ENCODE results near the gene GRM7. TPM values are rescaled to one million over a fixed set of nuclear protein-coding genes. Genes with fewer than 3 reads are reported as not detected.

The GRM7 gene
- total RNA-seq, 1 donor from 2014 or later, result 0.80 TPM

GRCh38 chr3:6935970-6936369, 75.1 kb downstream of the GRM7 start:
- TF ChIP-seq EZH2phosphoT487 (IDR thresholded peaks at IDR 0.05) (no peak), EZH2 (IDR thresholded peaks at IDR 0.05) (no peak)
- TF ChIP-seq, protein P1, sequence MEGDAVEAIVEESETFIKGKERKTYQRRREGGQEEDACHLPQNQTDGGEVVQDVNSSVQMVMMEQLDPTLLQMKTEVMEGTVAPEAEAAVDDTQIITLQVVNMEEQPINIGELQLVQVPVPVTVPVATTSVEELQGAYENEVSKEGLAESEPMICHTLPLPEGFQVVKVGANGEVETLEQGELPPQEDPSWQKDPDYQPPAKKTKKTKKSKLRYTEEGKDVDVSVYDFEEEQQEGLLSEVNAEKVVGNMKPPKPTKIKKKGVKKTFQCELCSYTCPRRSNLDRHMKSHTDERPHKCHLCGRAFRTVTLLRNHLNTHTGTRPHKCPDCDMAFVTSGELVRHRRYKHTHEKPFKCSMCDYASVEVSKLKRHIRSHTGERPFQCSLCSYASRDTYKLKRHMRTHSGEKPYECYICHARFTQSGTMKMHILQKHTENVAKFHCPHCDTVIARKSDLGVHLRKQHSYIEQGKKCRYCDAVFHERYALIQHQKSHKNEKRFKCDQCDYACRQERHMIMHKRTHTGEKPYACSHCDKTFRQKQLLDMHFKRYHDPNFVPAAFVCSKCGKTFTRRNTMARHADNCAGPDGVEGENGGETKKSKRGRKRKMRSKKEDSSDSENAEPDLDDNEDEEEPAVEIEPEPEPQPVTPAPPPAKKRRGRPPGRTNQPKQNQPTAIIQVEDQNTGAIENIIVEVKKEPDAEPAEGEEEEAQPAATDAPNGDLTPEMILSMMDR (IDR thresholded peaks at IDR 0.05), result no peak
- H3K27ac ChIP-seq, result no peak overlapping the region
- no peaks in the 10 kb centered on the region for H3K4me1 ChIP-seq
- Mint-ChIP-seq H3K27me3 (ENCODE audit: insufficient read depth, low read depth) (no peaks in the 10 kb centered on the region), H3K4me1 (no peaks in the 10 kb centered on the region), H3K4me3 (no peak overlapping the region), H3K9me3 (no peaks in the 10 kb centered on the region), H3K27ac (no peak overlapping the region), H3K36me3 (no peaks in the 10 kb centered on the region)
- H3K36me3 ChIP-seq, result no peaks in the 10 kb centered on the region
- no peaks in the 10 kb centered on the region for H3K9me3 ChIP-seq (ENCODE audit: low read depth)
- no peaks in the 10 kb centered on the region for H3K27me3 ChIP-seq
- H3K9ac ChIP-seq, result no peak overlapping the region
- no peaks in the 10 kb centered on the region for H4K20me1 ChIP-seq (ENCODE audit: low read depth)
- H3K79me2 ChIP-seq (ENCODE audit: low read depth), result no peaks in the 10 kb centered on the region
- no peak overlapping the region for H3K4me3 ChIP-seq
- no peak overlapping the region for H2AFZ ChIP-seq (replicated peaks)
- no peak overlapping the region for H3K4me2 ChIP-seq
- no peaks in the 10 kb centered on the region for H3F3A ChIP-seq (ENCODE audit: low read depth)
- no peak for DNase-seq (ENCODE audit: low spot score)

DNA sequence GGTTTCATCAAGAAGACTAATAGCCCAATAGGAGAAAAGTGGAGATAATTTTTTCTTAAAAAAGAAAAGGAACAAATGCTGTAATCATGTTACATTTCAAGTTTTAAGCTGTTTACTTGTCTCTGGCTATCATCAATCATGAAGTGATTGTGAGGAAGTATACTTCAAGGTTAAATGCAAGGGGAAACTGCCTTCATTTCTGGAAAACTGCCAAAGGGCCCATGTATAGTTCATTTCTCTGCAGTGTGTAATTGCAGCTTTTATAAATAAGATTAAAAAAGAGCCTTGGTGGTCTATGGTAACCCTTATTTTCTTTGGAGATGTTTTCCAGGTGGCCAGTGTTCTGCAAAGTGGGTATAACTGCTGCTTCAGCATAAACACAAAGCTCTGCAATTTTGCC, 101.9 kb downstream of the GRM7 start:
- Histone ChIP-seq H2AFZ (replicated peaks) (no peak overlapping the region), H3K4me2 (peak overlapping the region; percentile 49), H3F3A (ENCODE audit: low read depth) (peaks cover 18% of the 10 kb centered on the region), H3K27ac (no peak overlapping the region), H3K4me1 (peaks cover 31% of the 10 kb centered on the region), H3K4me3 (no peak overlapping the region), H3K27me3 (no peaks in the 10 kb centered on the region), H3K36me3 (no peaks in the 10 kb centered on the region), H3K9ac (no peak overlapping the region), H3K79me2 (ENCODE audit: low read depth) (no peaks in the 10 kb centered on the region), H3K9me3 (ENCODE audit: low read depth) (no peaks in the 10 kb centered on the region), H4K20me1 (ENCODE audit: low read depth) (no peaks in the 10 kb centered on the region)
- DNase-seq (ENCODE audit: low spot score), result no peak
- TF ChIP-seq EZH2phosphoT487 (IDR thresholded peaks at IDR 0.05), result no peak
- TF ChIP-seq, protein P1 (IDR thresholded peaks at IDR 0.05), result no peak
- TF ChIP-seq EZH2 (IDR thresholded peaks at IDR 0.05), result no peak
- Mint-ChIP-seq H3K27me3 (ENCODE audit: insufficient read depth, low read depth) (no peaks in the 10 kb centered on the region), H3K4me1 (peaks cover 13% of the 10 kb centered on the region), H3K4me3 (no peak overlapping the region), H3K9me3 (no peaks in the 10 kb centered on the region), H3K36me3 (no peaks in the 10 kb centered on the region), H3K27ac (no peak overlapping the region)

DNA sequence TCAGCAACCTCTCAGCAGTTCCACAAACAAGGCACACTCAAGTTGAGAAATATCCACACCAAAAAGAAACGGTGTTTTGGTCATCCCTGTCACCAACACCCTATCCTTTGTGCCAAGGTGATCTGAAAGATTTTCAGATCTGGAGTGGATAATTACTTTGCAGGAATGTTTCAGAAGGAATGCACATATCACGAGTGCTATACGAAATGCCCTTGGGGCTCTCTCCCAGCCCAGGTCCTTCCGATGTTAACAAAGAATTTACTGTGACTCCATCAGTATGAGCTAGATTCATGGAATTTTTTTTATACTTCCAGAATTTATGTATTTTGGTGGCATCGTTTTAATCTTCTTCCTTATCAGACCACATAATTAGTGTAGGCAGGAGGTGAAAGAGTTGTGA, 105.0 kb downstream of the GRM7 start:
- Mint-ChIP-seq H3K4me3 (no peak overlapping the region), H3K9me3 (no peaks in the 10 kb centered on the region), H3K27me3 (ENCODE audit: insufficient read depth, low read depth) (no peaks in the 10 kb centered on the region), H3K36me3 (no peaks in the 10 kb centered on the region), H3K4me1 (peaks cover 17% of the 10 kb centered on the region), H3K27ac (no peak overlapping the region)
- Histone ChIP-seq H3K27ac (no peak overlapping the region), H3K4me3 (no peak overlapping the region), H3K4me1 (peaks cover 40% of the 10 kb centered on the region), H3K9me3 (ENCODE audit: low read depth) (no peaks in the 10 kb centered on the region), H3K9ac (no peak overlapping the region), H3K27me3 (no peaks in the 10 kb centered on the region), H3K79me2 (ENCODE audit: low read depth) (no peaks in the 10 kb centered on the region), H4K20me1 (ENCODE audit: low read depth) (no peaks in the 10 kb centered on the region), H2AFZ (replicated peaks) (no peak overlapping the region), H3K4me2 (no peak overlapping the region), H3F3A (ENCODE audit: low read depth) (peaks cover 18% of the 10 kb centered on the region), H3K36me3 (no peaks in the 10 kb centered on the region)
- TF ChIP-seq EZH2 (IDR thresholded peaks at IDR 0.05) (no peak), EZH2phosphoT487 (IDR thresholded peaks at IDR 0.05) (no peak)
- TF ChIP-seq, protein P1 (IDR thresholded peaks at IDR 0.05), result no peak
- DNase-seq (ENCODE audit: low spot score), result no peak

Data from neural progenitor cell (in vitro differentiated cells).